ENCODE measurements around the gene CDT1.

CDT1 gene

DNA sequence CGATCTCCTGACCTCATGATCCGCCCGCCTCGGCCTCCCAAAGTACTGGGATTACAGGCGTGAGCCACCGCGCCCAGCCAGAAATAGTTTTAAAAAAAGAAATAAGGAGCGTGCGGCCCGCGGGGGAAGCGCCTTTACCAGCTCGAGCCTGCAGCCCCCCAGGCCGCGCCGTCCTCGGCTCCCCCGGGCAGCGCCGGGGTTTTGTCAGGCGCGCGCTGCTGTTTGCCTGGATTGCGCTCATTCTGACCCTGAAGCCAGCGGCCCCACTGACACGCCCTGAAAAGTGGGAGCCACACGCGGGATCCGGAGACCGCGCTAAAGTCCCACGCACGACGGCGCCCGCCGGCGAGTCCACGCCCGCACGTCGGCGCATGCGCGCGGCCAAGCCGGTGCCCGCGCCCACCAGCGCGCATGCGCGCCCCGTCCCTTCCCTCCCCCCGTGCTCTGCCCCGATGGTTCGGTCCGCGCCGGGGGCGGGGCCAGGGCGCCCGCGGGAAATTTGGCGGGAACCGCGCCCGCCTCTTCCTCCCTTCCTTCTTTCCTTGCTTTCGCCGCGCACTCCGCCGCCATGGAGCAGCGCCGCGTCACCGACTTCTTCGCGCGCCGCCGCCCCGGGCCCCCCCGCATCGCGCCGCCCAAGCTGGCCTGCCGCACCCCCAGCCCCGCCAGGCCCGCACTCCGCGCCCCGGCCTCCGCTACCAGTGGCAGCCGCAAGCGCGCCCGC is at the start of gene CDT1:
TSS of gene CDT1 (plus strand) at position 526 of the 724 bp plus-strand sequence. CDS start at position 569, 43 bp downstream.
- DNase-seq = peak; percentile 67

- no peak for DNase-seq
Measured at GRCh38 chr16:88754109-88754911, 49.3 kb upstream of the CDT1 start.

DNA sequence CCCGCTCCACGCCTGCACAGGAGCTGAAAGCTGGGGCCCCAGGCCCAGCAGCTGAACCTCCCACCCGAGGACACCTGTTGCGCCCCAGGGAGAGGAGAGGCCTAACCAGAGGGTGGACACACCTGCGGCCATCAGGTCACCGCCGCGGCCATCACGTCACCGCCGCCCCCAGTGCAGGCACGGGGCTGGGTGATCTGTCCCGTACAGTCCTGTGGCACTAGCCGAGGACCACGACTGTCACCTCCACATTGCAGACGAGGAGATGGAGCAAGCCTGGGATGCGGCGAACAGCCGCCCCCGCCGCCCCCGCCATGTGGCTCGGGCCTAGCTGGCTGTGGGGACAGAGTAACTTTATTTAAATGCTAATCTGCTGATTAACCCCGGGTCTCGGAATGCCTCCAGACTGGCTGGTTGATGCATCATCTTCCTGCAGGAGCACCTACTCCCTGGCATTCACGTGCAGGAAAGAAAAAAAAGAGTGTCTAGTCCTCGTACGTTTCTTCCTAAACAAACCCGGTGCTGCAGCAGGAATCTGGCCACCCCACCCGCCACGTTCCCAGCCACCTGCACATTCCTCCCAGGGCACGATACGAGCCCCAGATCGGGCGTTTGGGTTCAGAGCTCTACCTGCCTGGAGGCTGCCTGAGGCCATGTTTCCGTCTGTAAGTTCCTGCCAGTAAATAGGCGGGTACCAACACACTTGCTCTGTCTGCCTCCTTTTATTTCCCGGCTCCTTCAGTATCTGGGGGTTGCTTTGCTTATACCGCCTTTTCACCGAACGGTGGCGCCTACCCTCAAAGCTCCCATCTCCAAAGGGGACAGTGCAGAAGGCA is 48.5 kb upstream of the CDT1 start:
- DNase-seq = peak; percentile 48

DNA sequence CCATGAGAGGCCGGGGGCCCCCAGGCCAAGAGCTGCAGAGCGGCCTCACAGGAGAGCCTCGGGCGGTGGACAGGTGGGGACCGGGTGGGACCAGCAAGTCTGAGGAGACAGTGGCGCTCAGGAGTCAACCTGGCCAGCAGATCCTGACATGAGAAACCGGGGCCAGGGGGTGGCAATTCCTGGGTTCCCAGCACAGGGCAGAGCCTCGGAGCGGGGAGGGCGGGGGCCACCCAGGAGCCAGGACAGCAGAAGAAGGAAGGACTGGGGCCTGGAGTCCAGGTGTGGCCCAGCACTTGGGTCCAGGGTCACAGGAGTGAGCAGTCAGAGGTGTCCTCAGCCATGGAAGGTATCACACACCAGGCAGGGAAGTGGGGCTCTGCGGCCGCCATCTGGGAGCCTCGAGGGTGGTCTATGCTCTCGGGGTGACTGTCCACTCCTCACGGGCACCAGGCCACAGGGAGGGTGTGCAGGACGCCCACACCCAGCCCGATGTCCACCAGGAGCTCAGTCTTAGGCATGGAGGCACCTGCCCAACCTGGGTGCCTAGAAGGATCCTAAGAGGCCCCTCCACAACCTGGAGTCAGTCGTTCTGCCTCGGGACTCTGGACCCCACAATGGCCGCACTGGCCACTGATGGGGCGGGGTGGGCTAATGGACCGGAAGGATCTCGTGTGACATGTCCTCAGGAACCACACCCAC is 47.7 kb upstream of the CDT1 start:
- no peak for DNase-seq

- no peak for DNase-seq
Measured at GRCh38 chr16:88758227-88758943, 45.2 kb upstream of the CDT1 start.

- no peak for DNase-seq
Measured at GRCh38 chr16:88758944-88759244, 44.7 kb upstream of the CDT1 start.

GRCh38 chr16:88759245-88759975 is 44.2 kb upstream of the CDT1 start:
- DNase-seq = no peak

DNA sequence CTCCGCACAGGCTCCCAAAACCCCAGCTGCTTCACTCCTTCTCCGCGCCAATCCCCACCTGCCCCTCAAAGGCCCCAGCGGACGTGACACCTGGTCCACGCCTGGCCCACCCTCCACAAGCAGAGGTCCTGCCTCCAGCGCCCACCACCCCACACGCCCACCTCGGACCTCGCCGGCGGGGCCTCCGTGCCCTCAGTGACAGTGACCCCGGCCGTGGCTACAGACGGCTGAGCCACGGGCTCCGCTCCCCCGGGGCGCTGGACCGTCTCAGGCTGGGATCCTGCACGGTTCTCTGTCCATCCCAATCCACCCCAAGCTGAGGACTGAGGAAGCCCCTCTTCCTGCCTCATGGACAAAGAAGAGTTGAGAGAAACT is 43.6 kb upstream of the CDT1 start:
- DNase-seq = no peak

DNA sequence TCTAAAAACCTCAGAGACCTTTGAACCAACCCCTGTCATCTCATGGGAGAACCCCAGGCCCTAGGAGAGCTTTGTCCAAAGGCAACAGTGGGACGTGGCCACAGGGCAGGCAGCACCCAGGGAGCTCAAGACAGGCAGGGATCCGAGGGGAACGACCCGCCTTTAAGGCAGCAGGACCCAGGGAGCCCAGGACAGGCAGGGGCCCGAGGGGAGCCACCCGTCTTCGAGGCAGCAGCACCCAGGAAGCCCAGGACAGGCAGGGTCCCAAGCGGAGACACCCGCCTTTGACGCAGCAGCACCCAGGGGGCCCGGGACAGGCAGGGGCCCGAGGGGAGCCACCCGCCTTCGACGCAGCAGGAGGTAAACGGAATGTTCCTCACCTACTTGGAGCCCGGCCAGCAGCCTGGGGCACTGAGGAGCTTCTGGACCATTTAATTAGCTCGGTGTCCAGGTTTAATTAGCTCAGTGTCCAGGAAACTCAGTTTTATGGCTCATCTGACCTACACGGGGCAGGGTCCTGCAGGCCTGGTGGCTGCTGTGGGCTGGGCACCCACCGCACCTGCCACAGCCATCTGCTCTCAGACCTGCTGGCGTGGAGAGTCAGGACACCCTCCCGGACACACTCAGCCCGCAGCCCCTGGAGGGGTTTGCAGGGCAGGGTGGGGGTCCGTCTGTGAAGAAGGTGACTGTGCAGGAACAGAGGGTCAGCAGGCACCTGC is 43.0 kb upstream of the CDT1 start:
- DNase-seq = no peak

- DNase-seq = no peak
Measured at GRCh38 chr16:88761143-88761534, 42.5 kb upstream of the CDT1 start.

GRCh38 chr16:88761830-88762229 is 41.8 kb upstream of the CDT1 start:
- DNase-seq = no peak

DNA sequence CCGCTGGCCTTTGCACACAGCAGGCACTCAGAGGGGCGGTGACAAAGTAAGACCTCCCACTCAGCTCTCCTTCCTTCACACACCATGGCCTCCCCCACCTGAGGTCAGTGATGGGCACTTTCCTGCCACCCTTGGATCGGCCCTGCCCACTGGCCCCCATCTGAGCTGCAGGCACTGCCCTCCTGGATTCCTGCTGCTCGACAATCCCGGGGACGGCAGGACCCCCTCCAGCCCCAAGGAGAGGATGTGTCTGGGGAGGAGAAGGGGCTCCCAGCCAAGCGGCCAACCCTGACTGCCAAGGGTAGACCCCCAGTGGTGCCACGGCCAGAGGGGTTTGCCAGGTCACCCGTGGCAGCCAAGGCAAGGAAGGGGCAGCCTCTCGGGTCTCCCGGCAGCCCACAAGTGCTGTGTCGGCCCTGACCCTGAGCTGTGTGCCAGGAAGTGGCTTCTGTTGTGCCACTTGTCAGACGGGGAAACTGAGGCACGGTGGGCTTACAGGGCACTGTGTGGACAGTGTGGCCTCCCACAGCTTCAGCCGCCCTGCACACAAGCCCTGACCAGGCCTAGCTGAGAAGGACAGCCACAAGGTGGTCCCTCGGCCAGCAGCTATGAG is 41.2 kb upstream of the CDT1 start:
- no peak for DNase-seq

- no peak for DNase-seq
Measured at GRCh38 chr16:88762941-88763340, 40.6 kb upstream of the CDT1 start.

DNA sequence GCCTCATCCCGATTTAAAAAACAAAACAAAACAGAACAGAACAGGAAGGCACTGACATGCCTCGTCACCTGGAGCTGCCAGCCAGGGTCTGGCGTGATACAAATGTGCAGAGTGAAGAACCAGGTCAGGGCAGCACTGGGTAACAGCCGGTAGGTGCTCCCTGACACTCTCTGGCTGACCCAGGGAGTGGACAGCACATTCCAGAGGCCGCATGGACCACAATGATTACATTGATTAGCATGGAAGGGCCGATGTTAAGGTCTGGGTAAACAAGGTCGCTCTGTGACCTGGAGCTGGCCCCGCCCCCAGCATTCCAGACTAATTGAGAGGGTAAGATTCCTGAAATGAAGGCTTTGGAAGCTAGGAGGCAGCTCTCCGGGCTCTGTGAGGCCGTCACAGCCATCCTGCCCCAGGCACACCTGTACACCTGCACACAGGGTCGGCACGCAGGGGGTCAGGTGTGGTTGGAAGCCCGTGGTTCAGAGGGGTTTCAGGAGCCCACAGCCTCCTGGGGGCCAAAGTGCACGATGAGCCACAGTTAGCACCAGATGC is 40.0 kb upstream of the CDT1 start:
- no peak for DNase-seq

GRCh38 chr16:88764080-88764479 is 39.5 kb upstream of the CDT1 start:
- DNase-seq = no peak

- peak; percentile 72 for DNase-seq
Measured at GRCh38 chr16:88764913-88765349, 38.7 kb upstream of the CDT1 start.

GRCh38 chr16:88766975-88767374 is 36.6 kb upstream of the CDT1 start:
- no peak for DNase-seq

GRCh38 chr16:88767546-88768070 is 36.0 kb upstream of the CDT1 start:
- DNase-seq = no peak

DNA sequence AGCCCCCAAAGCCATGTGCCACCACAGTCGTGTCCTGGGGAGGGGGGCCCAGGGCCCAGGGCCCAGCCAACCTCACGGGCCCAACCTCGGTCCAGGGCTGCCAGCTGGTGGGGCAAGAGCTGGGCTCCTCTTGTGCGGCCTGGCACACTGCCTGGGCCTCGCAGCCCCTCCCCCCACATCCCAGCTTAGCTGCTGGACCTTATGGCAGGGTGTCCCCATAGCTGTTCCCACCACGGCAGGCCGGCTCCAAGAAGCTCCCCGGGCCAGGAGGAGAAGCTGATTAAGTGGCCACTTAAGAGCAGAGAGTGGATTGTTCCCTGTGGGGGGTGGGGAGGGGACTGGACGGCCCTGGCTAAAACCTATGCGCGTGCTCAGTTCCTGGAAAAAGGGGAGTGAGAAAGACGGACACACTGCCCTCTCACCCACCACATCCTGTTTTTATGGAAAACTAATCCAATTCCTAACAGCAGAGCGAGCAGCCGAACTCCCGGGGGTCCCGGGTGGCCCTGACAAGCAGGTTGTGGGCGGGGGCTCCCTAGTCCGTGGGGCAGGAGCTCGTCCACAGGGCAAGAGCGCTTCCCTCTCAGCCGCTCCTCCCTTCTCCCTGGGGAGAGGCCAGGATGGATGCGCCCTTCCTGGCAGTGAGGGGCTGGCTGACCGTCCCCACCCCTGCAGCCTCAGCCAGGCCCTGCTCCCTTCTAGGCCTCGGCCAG is 35.4 kb upstream of the CDT1 start:
- no peak for DNase-seq
